Astrocyte (in vitro differentiated cells and primary cell): Measurements from ENCODE around the gene UGT1A1.

Source experiments
- EZH2 ChIP-seq: IDR thresholded peaks from 2 replicates; pipeline ENCODE4 v1.6.1; 2012; ENCODE audit warnings: mild to moderate bottlenecking, low read length, inconsistent platforms; ENCODE audit not compliant: insufficient read depth
- TF ChIP-seq, protein P1 (sequence below): IDR thresholded peaks from 2 replicates; pipeline ENCODE4 v1.5.1; 2011; ENCODE audit warnings: low read depth, mild to moderate bottlenecking, inconsistent platforms, low read length, moderate library complexity; ENCODE audit not compliant: insufficient read depth

DNA sequence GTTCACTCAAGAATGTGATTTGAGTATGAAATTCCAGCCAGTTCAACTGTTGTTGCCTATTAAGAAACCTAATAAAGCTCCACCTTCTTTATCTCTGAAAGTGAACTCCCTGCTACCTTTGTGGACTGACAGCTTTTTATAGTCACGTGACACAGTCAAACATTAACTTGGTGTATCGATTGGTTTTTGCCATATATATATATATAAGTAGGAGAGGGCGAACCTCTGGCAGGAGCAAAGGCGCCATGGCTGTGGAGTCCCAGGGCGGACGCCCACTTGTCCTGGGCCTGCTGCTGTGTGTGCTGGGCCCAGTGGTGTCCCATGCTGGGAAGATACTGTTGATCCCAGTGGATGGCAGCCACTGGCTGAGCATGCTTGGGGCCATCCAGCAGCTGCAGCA is at the start of gene UGT1A1:
- TF ChIP-seq, protein P1, sequence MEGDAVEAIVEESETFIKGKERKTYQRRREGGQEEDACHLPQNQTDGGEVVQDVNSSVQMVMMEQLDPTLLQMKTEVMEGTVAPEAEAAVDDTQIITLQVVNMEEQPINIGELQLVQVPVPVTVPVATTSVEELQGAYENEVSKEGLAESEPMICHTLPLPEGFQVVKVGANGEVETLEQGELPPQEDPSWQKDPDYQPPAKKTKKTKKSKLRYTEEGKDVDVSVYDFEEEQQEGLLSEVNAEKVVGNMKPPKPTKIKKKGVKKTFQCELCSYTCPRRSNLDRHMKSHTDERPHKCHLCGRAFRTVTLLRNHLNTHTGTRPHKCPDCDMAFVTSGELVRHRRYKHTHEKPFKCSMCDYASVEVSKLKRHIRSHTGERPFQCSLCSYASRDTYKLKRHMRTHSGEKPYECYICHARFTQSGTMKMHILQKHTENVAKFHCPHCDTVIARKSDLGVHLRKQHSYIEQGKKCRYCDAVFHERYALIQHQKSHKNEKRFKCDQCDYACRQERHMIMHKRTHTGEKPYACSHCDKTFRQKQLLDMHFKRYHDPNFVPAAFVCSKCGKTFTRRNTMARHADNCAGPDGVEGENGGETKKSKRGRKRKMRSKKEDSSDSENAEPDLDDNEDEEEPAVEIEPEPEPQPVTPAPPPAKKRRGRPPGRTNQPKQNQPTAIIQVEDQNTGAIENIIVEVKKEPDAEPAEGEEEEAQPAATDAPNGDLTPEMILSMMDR = no peak
- no peak for TF ChIP-seq EZH2
